BJ (cell line): Measurements from ENCODE around the gene PACRG. TPM values are rescaled to one million over a fixed set of nuclear protein-coding genes. Genes with fewer than 3 reads are reported as not detected.

Experiments used
- CTCF ChIA-PET: fragments of 350-600 bp; formaldehyde crosslinking; extraction: SDS; loops from one replicate; lab custom pipeline; 2021; ENCODE audit warnings: antibody characterized with exemption, inconsistent platforms; lab: Yijun Ruan, JAX
- POLR2A ChIA-PET: fragments of 300-600 bp; sonication (Branson Sonifier 250); formaldehyde crosslinking; extraction: SDS; loops from one replicate; lab custom pipeline; 2021; ENCODE audit warnings: antibody characterized with exemption; lab: Charles Lee
- DNase-seq: peaks from one replicate; pipeline ENCODE4 v3.0.0-alpha.2; 2011; ENCODE audit warnings: low read depth
- H3K27me3 ChIP-seq: 2 replicates; pipeline ENCODE4 v1.6.0; 2011; ENCODE audit warnings: low read length; ENCODE audit not compliant: control insufficient read depth, insufficient read depth
- H3K36me3 ChIP-seq: 2 replicates; pipeline ENCODE4 v1.5.1; 2011; ENCODE audit warnings: low read length; ENCODE audit not compliant: control insufficient read depth, insufficient read depth
- H3K4me3 ChIP-seq: 2 replicates; pipeline ENCODE4 v1.5.1; 2011; ENCODE audit warnings: low read depth, mild to moderate bottlenecking, control low read depth, low read length
- polyA plus RNA-seq: library from polyadenylated mRNA; depleted of rRNA; stranded (reverse); fragments of >200 nt; gene quantifications from 2 replicates; pipeline ENCODE4 v1.2.3, GENCODE V29; 2011
- TF ChIP-seq, protein P1 (sequence below): IDR thresholded peaks from 2 replicates; pipeline ENCODE4 v1.5.1; 2011; ENCODE audit warnings: low read depth, mild to moderate bottlenecking, control low read depth, inconsistent platforms, low read length, moderate library complexity; ENCODE audit not compliant: insufficient read depth

Gene PACRG
- polyA plus RNA-seq, 1 experiment, result 0.20 TPM

- POLR2A ChIA-PET, result no interaction called here
- TF ChIP-seq, protein P1, sequence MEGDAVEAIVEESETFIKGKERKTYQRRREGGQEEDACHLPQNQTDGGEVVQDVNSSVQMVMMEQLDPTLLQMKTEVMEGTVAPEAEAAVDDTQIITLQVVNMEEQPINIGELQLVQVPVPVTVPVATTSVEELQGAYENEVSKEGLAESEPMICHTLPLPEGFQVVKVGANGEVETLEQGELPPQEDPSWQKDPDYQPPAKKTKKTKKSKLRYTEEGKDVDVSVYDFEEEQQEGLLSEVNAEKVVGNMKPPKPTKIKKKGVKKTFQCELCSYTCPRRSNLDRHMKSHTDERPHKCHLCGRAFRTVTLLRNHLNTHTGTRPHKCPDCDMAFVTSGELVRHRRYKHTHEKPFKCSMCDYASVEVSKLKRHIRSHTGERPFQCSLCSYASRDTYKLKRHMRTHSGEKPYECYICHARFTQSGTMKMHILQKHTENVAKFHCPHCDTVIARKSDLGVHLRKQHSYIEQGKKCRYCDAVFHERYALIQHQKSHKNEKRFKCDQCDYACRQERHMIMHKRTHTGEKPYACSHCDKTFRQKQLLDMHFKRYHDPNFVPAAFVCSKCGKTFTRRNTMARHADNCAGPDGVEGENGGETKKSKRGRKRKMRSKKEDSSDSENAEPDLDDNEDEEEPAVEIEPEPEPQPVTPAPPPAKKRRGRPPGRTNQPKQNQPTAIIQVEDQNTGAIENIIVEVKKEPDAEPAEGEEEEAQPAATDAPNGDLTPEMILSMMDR, result no peak
These were observed 478.4 kb downstream of the PACRG start for GRCh38 chr6:163206196-163206595.

DNA sequence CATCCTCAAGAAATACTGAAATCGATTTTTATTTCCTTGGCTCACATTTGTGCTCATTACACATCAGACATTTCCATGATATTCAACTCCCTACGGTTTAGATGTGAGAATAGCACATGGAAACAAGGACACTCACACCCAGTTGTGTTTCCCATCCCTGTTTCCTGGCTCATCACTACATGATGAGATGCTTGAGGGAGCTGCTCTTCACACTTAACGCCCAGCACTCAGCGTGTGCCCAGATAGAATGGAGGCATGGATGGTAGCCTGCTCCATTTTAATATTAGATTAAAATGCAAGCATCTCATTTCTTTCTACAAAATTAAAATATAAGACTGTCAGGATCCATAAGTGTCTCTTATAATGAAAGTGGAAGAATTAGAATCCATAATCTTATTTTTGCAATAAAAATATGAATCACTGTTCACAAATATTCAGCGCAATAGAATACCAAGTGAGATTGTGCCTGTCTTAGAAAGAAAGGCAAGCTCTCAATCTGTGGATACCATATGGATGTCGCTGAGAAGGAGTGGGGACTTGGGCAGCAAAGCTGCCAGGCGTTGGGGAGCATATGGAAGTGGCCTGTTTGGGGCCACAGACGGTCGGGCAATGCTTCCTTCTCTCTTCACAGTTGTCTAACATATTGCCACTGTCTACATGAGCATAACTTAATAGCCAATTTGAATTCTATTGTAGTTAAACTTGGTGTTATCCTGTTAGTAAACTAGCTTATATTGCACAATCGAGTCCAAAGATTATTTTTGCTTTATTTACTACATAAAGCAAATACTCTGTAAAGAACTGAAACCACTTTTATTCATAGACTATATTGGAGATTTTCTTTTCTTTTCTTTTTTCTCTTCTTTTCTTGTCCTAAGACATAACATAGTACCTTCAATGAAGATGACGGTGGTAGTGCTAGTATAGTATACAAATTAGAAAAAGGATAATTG, 479.9 kb downstream of the PACRG start:
- POLR2A ChIA-PET, result no interaction called here
- TF ChIP-seq, protein P1, result no peak
- no peak overlapping the region for H3K4me3 ChIP-seq
- no peaks in the 10 kb centered on the region for H3K36me3 ChIP-seq
- DNase-seq, result no peak
- CTCF ChIA-PET, result interaction anchor here (0.6 to 0.8 kb wide), 3 partner anchors 10 to 1656 kb away, joined by 3 to 4 read pairs (median 3); no protein-coding TSS in a partner anchor
- H3K27me3 ChIP-seq, result no peaks in the 10 kb centered on the region

More at GRCh38 chr6:163206196-163206595, 478.4 kb downstream of the PACRG start:
- no peaks in the 10 kb centered on the region for H3K36me3 ChIP-seq
- CTCF ChIA-PET, result no interaction called here
- no peak overlapping the region for H3K4me3 ChIP-seq
- no peaks in the 10 kb centered on the region for H3K27me3 ChIP-seq
- DNase-seq, result no peak

GRCh38 chr6:163209005-163209404, 481.2 kb downstream of the PACRG start:
- Histone ChIP-seq H3K4me3 (no peak overlapping the region), H3K27me3 (no peaks in the 10 kb centered on the region), H3K36me3 (no peaks in the 10 kb centered on the region)
- TF ChIP-seq, protein P1, result no peak
- CTCF ChIA-PET, result interaction anchor here (0.7 kb wide), 1 partner anchor 8 kb away, joined by 4 read pairs; no protein-coding TSS in a partner anchor
- no peak for DNase-seq
- POLR2A ChIA-PET, result no interaction called here

DNA sequence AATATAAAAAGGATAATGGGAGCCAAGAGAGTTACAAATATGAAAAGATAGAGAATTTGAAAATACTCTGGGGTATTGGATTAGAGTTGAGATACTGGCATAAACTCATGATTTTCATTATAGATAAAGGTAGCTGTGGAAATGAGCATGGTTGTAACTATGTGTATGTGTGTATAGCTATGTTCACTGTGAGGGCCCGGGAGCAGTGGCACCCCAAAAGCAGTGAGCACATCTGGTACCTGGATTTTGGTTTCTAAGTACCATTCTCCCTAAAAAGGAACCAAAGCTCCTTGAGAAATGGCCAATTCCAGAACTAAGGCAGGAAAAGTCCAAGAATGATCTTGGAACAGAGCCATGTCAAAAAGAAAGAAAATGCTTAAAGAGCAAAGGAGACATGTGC, 484.3 kb downstream of the PACRG start:
- H3K36me3 ChIP-seq, result no peaks in the 10 kb centered on the region
- CTCF ChIA-PET, result no interaction called here
- no peak overlapping the region for H3K4me3 ChIP-seq
- no peak for DNase-seq
- TF ChIP-seq, protein P1, result no peak
- POLR2A ChIA-PET, result no interaction called here
- no peaks in the 10 kb centered on the region for H3K27me3 ChIP-seq

DNA sequence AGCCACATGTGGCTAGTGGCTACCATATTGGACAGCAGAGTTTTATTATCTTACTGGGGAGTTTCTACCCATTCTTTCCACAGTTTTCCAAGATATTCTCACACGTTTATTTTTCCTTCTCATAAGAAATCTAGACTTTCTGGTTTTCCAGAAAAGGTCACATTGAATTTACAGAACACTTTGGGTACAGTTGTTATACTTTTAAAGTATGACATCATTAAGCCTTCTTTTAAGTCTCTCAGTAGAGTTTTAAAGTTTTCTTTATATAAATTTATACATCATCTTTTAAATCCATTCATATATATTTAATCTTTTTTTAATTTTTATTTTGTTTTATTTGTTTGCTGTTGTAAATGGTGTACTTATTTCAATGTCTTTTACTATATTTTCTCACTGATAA, 486.5 kb downstream of the PACRG start:
- no peak overlapping the region for H3K4me3 ChIP-seq
- ChIA-PET CTCF (no interaction called here), POLR2A (no interaction called here)
- H3K27me3 ChIP-seq, result no peaks in the 10 kb centered on the region
- TF ChIP-seq, protein P1, result no peak
- H3K36me3 ChIP-seq, result no peaks in the 10 kb centered on the region
- DNase-seq, result no peak
